Breast epithelium (tissue), 3 donors: Measurements from ENCODE around the gene FAM3C.

Experiments
- CTCF ChIP-seq, 3 donors: fragments of 450-650 bp; IDR thresholded peaks; one replicate each; pipeline ENCODE4 v1.5.1; 2016 to 2017; ENCODE audit warnings: antibody characterized with exemption in 3 of 3, mild to moderate bottlenecking in 3 of 3, moderate library complexity in 3 of 3
- POLR2A ChIP-seq: fragments of 450-650 bp; IDR thresholded peaks from one replicate; pipeline ENCODE4 v1.6.1; 2016; ENCODE audit warnings: antibody characterized with exemption, mild to moderate bottlenecking, moderate library complexity
- POLR2AphosphoS5 ChIP-seq, 3 donors: sonication (generic); formaldehyde crosslinking; IDR thresholded peaks; one replicate each; pipeline ENCODE4 v1.6.1; 2017; ENCODE audit warnings: antibody characterized with exemption in 3 of 3

GRCh38 chr7:121322460-121322859 lies 73.6 kb downstream of the FAM3C start:
- TF ChIP-seq POLR2A: no peak
- no peak for TF ChIP-seq CTCF (IDR thresholded peaks at IDR 0.05)
- TF ChIP-seq POLR2AphosphoS5 (IDR thresholded peaks at IDR 0.05): no peak
